Panc1 (cell line): Measurements from ENCODE around the gene CLNK.

Experiments
- POLR2AphosphoS5 ChIP-seq: IDR thresholded peaks from 2 replicates; pipeline ENCODE4 v1.6.1; 2012; ENCODE audit warnings: mild to moderate bottlenecking, low read depth, low read length, moderate library complexity
- TF ChIP-seq, protein P1 (sequence below): fragments of 450-650 bp; IDR thresholded peaks from 2 replicates; pipeline ENCODE4 v1.5.1; 2017; ENCODE audit warnings: mild to moderate bottlenecking
- TF ChIP-seq, protein P2 (sequence below), 2 experiments: IDR thresholded peaks; 2 replicates each; pipeline ENCODE4 v1.6.1; 2011 to 2012; ENCODE audit warnings: low read depth in 2 of 2, control low read depth in 1 of 2, low read length in 1 of 2, mild to moderate bottlenecking in 1 of 2, moderate library complexity in 1 of 2; ENCODE audit not compliant: insufficient read depth in 1 of 2

GRCh38 chr4:10623241-10623640, 61.3 kb downstream of the CLNK start:
- TF ChIP-seq, protein P1, sequence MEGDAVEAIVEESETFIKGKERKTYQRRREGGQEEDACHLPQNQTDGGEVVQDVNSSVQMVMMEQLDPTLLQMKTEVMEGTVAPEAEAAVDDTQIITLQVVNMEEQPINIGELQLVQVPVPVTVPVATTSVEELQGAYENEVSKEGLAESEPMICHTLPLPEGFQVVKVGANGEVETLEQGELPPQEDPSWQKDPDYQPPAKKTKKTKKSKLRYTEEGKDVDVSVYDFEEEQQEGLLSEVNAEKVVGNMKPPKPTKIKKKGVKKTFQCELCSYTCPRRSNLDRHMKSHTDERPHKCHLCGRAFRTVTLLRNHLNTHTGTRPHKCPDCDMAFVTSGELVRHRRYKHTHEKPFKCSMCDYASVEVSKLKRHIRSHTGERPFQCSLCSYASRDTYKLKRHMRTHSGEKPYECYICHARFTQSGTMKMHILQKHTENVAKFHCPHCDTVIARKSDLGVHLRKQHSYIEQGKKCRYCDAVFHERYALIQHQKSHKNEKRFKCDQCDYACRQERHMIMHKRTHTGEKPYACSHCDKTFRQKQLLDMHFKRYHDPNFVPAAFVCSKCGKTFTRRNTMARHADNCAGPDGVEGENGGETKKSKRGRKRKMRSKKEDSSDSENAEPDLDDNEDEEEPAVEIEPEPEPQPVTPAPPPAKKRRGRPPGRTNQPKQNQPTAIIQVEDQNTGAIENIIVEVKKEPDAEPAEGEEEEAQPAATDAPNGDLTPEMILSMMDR = no peak
- TF ChIP-seq, protein P2, sequence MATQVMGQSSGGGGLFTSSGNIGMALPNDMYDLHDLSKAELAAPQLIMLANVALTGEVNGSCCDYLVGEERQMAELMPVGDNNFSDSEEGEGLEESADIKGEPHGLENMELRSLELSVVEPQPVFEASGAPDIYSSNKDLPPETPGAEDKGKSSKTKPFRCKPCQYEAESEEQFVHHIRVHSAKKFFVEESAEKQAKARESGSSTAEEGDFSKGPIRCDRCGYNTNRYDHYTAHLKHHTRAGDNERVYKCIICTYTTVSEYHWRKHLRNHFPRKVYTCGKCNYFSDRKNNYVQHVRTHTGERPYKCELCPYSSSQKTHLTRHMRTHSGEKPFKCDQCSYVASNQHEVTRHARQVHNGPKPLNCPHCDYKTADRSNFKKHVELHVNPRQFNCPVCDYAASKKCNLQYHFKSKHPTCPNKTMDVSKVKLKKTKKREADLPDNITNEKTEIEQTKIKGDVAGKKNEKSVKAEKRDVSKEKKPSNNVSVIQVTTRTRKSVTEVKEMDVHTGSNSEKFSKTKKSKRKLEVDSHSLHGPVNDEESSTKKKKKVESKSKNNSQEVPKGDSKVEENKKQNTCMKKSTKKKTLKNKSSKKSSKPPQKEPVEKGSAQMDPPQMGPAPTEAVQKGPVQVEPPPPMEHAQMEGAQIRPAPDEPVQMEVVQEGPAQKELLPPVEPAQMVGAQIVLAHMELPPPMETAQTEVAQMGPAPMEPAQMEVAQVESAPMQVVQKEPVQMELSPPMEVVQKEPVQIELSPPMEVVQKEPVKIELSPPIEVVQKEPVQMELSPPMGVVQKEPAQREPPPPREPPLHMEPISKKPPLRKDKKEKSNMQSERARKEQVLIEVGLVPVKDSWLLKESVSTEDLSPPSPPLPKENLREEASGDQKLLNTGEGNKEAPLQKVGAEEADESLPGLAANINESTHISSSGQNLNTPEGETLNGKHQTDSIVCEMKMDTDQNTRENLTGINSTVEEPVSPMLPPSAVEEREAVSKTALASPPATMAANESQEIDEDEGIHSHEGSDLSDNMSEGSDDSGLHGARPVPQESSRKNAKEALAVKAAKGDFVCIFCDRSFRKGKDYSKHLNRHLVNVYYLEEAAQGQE (IDR thresholded peaks at IDR 0.05; ENCODE audit: insufficient read depth in 1 of 2, low read depth in 2 of 2, low read length in 1 of 2) = no peak
- no peak for TF ChIP-seq POLR2AphosphoS5
